Activated naive CD4-positive, alpha-beta T cell (primary cell): ENCODE measurements around the gene BAHCC1.
"Not testable (repeated sequence)": the region's sequence is repeated elsewhere in the genome, so short reads cannot be mapped to it uniquely, and the experiment has no call there.

Experiments used
- DNase-seq, 4 experiments: peaks; one replicate each; lab custom pipeline; 2025; lab: John Stamatoyannopoulos, UW

Gene BAHCC1

GRCh38 chr17:81413497-81414135 is 18.4 kb downstream of the BAHCC1 start:
- no peak for DNase-seq

DNA sequence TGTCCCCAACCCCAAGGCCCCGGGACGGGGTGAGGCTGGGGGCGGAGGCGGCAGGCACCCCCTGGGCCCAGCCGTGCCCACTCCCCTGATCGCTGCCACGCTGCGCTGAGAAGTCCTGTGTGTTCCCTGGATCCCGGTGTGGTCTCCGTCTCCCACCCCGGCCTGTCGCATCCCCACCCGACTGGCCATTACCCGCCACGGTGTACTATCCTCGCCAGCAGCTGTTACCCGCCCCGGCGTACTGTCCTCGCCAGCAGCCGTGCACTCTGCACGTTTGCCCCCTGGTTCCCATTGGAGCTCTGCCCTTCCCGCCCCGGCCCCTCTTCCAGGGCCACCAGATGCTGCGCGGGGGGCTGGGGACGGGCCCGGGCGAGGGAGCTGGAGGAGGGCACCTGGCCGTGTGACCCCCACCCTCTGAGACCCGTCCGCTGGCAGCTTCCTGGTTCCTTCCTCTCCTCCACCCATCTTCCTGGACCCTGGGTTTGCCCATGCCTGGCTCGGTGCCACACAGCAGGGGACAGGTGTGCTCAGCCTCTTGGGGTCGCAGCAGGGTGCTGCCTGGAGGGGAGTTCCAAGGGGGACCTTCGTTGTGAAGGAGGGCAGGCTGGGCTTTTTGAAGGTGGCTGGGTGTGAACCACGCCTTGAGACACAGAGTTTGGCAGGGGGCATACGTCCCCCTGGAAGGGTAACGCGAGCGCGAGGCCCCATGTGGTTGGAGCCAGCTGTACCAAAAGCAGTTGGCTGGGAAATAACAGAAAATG is 19.7 kb downstream of the BAHCC1 start:
- DNase-seq = no peak

GRCh38 chr17:81415681-81416080 is 20.4 kb downstream of the BAHCC1 start:
- DNase-seq = no peak

DNA sequence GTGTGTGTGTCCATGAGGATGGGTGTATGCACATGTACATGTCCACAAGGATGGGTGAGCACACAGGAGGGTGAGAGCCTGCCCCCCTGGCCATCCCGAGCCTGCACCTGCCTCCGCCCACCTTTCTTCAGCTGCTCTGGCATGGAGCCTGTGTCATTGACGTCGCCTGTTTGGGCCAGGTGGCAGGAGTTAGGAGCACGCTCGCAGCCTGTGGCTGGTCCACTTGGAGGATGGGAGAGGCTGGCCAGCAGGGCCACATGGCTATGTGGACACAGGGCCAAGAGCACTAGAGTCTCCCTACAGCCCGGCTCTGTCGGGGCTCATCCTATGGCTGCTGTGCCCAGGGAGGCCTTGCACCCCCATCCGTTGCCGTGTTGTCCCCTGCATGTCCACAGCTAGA is 21.4 kb downstream of the BAHCC1 start:
- no peak for DNase-seq

DNA sequence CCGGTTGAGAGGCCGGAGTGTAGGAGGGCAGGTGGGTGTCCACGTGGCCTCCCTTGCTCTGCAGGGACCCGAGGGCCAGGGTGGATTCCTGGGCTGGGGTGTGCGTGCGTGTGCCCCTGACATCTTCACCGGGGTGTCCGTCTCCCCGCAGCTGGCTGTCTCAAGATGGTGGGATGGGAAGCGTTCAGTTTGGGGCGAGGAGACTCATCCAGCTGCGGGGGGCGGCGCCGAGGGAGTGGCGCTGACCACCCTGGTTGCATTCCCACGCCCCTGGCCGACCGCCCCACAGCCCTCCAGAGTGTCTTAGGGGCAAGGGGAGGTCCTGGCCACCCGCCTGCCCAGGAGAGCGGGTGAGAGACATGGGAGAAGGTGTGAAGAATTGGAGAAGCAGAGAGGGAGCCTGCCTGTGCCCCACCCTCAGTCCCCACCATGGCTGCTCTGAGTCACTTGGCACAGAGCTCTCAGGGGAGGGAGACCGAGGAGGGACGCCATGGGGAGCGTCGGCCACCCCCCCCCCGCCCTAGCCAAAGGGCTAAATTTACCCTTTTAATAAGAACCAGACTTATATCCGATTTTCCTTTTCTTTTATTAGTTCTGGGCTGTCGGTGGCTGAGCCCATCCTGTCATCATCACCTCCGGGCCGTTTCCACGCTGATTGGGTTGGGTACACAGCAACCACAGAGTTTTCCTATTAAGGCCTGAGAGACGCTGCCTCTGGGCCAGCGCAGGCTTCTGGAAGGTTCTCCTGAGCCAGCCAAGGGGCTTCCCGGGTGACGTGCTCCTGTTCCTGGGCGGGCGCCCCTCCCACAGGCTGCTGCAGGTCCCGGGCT is 22.0 kb downstream of the BAHCC1 start:
- no peak for DNase-seq

GRCh38 chr17:81417879-81418709 is 22.8 kb downstream of the BAHCC1 start:
- DNase-seq = no peak

DNA sequence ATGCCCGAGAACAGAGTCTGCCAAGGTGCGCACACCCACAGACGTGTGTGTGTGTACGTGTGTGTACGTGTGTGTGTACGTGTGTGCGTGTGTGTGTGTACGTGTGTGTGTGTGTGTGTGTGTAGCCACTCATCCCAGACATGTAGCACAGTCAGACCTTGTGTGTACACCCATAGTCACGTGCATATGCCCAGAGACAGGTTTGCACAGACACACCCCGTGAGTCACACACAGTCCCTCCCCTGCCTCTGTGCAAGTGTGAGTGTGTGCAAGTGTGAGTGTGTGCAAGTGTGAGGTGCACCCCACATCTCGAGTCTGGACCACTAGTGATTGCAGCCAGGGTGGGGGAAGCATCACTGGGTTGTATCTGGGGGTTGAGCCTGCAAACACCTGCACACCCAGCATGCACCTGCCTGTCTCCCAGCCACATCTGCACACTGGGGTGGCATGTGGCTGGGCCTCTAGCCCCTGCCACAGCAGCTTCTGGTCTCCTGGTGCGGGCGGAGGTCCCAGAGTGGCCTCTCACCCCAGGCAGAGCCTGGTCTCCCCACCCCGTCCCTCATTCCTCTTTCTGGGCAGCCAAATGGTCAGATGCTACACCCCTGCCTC is 23.6 kb downstream of the BAHCC1 start:
- DNase-seq = no peak

- no peak for DNase-seq
These were observed 24.1 kb downstream of the BAHCC1 start for GRCh38 chr17:81419319-81419885.

GRCh38 chr17:81419886-81420768 is 24.9 kb downstream of the BAHCC1 start:
- DNase-seq = no peak

- no peak for DNase-seq
These were observed 25.7 kb downstream of the BAHCC1 start for GRCh38 chr17:81420769-81421462.

DNA sequence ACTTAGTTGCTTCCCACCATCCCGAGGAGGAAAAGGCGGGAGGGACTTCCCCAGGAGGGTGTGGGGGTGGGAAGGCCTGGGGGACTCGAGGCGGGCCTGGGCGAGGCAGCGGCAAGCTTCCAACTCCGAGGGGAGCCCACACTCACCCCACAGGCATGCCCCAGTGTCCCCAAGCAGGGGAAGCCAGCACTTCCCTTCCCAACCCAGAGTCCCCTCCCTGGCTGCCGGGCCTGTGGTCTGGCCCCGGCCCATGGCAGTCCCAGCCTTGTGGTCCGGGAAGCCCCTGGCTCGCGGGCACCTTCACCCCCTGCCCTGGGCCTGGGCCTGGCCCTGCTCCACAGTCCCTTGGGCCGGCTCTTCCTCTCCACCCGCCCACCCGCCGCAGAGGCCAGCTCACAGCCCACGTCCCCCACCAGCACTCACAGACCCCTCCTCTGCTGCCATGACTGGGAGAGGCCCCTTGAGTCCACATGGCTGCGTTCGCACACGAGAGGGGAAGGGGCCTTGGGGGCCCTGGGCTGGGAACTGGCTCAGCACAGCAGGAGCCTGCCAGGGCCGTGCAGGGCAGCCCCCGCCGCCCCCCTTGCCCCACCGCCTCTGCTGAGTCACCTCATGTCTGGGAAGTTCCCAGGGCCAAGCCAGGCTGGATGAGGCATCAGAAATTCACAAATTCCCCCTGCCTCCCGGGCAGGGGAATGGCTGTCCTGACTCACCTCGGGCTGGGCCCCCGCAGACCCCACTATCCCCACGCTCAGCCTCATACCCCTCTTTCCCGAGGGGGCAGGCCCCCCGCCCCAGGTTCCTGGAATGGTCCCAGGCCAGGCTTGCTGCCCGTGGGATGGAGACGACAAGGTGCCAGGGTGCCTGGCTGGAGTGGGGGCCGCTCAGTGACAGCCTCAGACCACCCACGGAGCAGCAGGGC is 27.8 kb downstream of the BAHCC1 start:
- DNase-seq = no peak

- no peak for DNase-seq
These were observed 28.4 kb downstream of the BAHCC1 start for GRCh38 chr17:81423698-81424071.

DNA sequence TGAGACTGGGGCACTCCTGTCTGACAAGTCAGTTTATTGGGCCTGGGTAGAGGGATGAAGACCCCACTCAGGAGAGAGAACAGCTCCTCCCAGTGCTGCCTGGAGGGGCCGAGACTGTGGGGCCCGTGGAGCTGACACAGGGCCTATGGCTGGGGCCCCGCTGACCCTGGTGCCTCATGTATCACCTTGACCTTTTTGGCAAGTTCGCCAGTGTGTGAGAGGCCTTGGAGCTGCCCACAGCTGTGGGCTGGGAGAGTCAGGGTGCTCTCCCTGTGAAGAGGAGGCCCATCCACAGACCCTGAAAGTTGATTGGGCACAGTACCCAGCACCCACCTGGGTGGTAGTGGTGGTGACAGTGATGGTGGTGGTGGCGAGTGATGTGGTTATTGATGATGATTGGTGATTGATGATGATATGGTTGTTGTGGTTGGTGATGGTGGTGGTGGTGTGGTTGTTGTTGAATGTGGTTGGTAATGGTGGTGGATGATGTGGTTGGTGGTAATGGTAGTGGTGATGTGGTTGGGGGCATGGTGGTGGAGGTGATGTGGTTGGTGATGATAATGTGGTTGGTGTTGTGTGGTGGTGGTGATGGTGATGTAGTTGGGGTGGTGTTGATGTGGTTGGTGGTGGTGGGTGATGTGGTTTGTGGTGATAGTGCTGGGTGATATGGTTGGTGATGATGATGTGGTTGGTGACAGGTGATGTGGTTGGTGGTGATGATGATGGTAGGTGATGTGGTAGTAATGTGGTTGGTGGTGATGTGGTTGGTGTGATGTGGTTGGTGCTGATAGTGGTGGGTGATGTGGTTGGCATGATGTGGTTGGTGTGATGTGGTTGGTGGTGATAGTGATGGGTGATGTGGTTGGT is 29.1 kb downstream of the BAHCC1 start:
- DNase-seq = no peak

- not testable (repeated sequence) for DNase-seq
These were observed 29.8 kb downstream of the BAHCC1 start for GRCh38 chr17:81425041-81425440.

DNA sequence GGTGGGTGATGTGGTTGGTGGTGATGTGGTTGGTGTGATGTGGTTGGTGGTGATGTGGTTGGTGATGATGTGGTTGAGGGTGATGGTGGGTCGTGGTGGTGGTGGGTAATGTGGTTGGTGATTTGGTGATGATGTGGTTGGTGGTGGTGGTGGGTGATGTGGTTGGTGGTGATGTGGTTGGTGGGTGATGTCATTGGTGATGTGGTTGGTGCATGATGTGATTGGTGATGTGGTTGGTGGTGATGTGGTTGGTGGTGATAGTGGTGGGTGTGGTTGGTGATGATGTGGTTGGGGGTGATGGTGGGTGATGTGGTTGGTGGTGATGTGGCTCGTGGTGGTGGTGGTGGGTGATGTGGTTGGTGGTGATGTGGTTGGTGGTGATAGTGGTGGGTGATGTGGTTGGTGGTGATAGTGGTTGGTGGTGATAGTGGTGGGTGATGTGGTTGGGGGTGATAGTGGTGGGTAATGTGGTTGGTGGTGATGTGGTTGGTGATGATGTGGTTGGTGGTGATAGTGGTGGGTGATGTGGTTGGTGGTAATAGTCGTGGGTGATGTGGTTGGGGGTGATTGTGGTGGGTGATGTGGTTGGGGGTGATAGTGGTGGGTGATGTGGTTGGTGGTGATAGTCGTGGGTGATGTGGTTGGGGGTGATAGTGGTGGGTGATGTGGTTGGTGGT is 30.6 kb downstream of the BAHCC1 start:
- not testable (repeated sequence) for DNase-seq

DNA sequence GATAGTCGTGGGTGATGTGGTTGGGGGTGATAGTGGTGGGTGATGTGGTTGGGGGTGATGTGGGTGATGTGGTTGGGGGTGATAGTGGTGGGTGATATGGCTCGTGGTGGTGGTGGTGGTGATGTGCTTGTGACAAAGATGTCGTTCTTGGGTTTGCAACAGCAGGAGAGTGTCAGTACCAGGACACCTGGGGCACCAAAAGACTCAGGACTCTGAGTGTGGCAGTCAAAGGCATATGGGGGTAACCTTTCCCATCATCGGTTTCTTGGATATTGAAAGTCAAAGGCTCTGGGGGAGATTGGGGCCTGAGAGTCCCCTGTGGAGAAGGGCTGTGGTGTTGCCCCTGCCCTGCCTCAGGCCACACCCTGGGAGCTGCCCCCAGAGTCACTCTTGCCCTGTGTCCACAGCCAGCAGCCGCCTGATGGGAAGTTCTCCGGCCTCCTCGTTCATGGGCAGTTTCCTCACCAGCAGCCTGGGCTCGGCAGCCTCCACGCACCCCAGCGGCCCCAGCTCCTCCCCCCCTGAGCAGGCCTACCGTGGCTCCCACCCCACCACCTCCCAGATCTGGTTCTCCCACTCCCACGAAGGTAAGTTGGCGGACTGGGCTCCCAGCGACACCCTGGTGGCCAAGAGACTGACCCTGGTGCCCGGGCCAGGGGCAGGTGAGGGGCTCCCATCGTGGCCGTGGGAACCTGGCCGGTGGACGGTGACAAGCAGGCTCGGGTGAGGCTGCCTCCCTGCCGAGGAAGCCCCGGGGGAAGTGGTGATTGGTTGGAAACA is 31.3 kb downstream of the BAHCC1 start:
- no peak for DNase-seq
